Endothelial cell of umbilical vein (primary cell): ENCODE data around the gene MYH9.

ENCODE experiments used
- EZH2 ChIP-seq: IDR thresholded peaks from 2 replicates; pipeline ENCODE4 v1.6.1; 2012; ENCODE audit warnings: borderline replicate concordance, low read depth, mild to moderate bottlenecking, moderate library complexity, low read length, inconsistent platforms; ENCODE audit not compliant: severe bottlenecking
- POLR2AphosphoS5 ChIP-seq: IDR thresholded peaks from 2 replicates; pipeline ENCODE4 v1.6.1; 2012; ENCODE audit warnings: low read depth, mild to moderate bottlenecking, control low read depth, low read length, moderate library complexity; ENCODE audit not compliant: insufficient read depth

DNA sequence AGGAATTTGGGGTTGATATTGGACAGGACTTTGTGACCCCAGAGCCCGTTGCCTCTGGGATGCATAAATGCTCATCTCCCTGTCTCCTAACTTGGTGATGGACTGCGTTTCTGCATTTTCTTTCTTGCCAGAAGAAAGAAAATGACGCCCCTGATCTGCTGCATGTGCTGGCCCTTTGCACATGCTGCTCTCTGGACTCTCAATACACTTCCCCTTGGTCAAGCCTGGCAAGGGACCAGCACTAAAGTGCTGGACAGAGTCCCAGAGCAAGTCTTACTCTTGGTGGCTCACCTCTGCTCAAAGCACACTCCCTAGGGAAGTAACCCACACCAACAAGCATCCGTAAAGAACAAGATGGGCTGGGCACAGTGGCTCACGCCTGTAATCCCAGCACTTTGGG, 40.7 kb downstream of the MYH9 start:
- TF ChIP-seq POLR2AphosphoS5 (no peak), EZH2 (no peak)
